DMS79 (cell line): Measurements from ENCODE around the gene PRDX2.

Experiments used
- DNase-seq: peaks from one replicate; lab custom pipeline; 2025; lab: John Stamatoyannopoulos, UW

PRDX2 gene

GRCh38 chr19:12779162-12779993, 22.2 kb downstream of the PRDX2 start:
- peak; percentile 53 for DNase-seq

DNA sequence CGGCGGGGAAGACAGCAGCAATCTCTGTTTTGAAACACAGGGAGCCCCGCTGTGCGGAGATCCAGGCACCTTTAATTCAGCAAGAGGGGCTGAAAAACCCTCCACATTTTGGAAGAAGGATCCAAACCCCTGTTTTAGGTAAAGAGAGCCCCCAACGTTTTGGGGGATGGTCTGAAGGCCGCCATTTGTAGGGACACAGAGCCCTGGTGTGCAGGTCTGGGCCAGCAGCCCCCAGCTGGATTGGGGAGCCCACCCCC, 22.8 kb downstream of the PRDX2 start:
- no peak for DNase-seq

- peak; percentile 82 for DNase-seq
Observed at GRCh38 chr19:12778017-12778904, 23.3 kb downstream of the PRDX2 start.

DNA sequence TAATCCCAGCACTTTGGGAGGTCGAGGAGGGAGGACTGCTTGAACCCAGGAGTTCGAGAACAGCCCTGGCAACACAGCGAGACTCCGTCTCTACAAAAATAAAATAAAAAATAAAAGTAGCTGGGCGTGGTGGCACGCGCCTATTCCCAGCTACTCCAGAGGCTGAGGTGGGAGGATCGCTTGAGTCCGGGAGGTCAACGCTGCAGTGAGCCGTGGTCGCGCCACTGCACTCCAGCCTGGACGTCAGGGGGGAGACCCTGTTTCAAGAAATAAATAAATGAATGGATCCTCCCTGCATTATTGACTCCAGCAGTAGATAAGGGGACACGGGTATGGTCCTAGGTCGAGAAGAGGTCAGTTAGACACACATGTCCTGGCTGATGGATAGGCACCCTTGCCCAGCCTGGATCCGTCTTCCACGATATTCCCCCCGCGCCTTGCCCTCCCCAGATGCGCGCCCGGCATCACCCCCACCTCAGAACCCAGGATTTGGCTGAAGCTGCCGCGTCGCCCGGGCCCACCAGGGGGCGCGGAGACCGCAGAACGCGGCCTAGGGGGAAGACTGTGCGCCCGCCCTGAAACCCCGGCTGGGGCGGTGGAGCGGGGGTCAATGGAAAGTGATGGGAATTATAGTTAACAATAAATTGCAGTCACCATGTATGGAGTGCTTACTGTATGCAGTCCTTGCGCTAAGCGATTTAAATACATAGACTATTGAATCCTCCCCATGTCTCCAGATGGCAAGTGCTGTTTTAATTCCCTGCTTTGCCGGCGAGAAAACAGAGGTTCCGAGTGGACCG, 24.2 kb downstream of the PRDX2 start:
- peak; percentile 66 for DNase-seq

- DNase-seq: peak; percentile 95
Observed at GRCh38 chr19:12774588-12775555, 26.7 kb downstream of the PRDX2 start, which contains the start of gene HOOK2. Gene HOOK2 (minus strand): TSS chr19:12775552. CDS start chr19:12775449, 103 bp downstream.

- DNase-seq: no peak
Observed at GRCh38 chr19:12773571-12773970, 28.0 kb downstream of the PRDX2 start.

- no peak for DNase-seq
Observed at GRCh38 chr19:12772323-12772722, 29.3 kb downstream of the PRDX2 start.

DNA sequence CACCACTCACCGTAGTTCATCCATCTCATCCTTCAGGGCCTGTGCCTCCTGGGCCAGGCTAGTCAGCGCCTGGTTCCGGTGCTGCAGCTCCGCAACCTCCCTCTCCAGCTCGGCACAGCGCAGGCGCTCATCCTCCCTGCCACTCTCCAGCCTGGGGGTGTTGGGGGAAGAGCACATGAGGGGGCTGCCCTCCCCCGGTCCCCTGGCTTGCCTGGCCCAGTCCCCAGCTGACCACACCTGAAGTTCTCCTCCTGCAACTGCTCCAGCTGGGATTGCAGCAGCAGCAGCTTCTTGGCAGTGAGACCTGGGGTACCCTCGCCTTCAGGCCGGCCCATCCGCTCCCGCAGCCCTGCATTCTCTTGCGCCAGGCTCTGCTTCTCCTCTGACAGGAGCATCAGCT, 30.7 kb downstream of the PRDX2 start:
- DNase-seq: no peak

GRCh38 chr19:12769689-12770088, 31.9 kb downstream of the PRDX2 start:
- no peak for DNase-seq

GRCh38 chr19:12767666-12768065, 33.9 kb downstream of the PRDX2 start:
- no peak for DNase-seq

- DNase-seq: no peak
Observed at GRCh38 chr19:12767150-12767549, 34.5 kb downstream of the PRDX2 start.

GRCh38 chr19:12766051-12766521, 35.5 kb downstream of the PRDX2 start:
- no peak for DNase-seq

- DNase-seq: no peak
Observed at GRCh38 chr19:12764698-12765097, 36.9 kb downstream of the PRDX2 start.

GRCh38 chr19:12763100-12763499, 38.5 kb downstream of the PRDX2 start:
- no peak for DNase-seq

GRCh38 chr19:12759686-12760085, 41.9 kb downstream of the PRDX2 start:
- DNase-seq: no peak

GRCh38 chr19:12757544-12758274, 43.9 kb downstream of the PRDX2 start:
- peak; percentile 58 for DNase-seq

GRCh38 chr19:12756150-12756883, 45.3 kb downstream of the PRDX2 start:
- no peak for DNase-seq

- no peak for DNase-seq
Observed at GRCh38 chr19:12754465-12755196, 47.0 kb downstream of the PRDX2 start.
